HepG2 (cell line): ENCODE results near the gene RAC3. TPM values are rescaled to one million over a fixed set of nuclear protein-coding genes. Genes with fewer than 3 reads are reported as not detected.
A peak's percentile ranks its signal among the peaks of the same experiment; 100 is the strongest.

Experiments
- AHDC1 ChIP-seq: sonication (generic); formaldehyde crosslinking; IDR thresholded peaks from 2 replicates; pipeline ENCODE4 v1.5.1; 2020; ENCODE audit warnings: mild to moderate bottlenecking, missing genetic modification reagents, borderline replicate concordance
- CREB3 ChIP-seq: sonication (generic); formaldehyde crosslinking; IDR thresholded peaks from 2 replicates; pipeline ENCODE4 v1.5.0; 2020; ENCODE audit warnings: missing genetic modification reagents
- DMAP1 ChIP-seq: IDR thresholded peaks from 2 replicates; pipeline ENCODE4 v1.6.1; 2016
- ETS1 ChIP-seq: sonication (generic); formaldehyde crosslinking; IDR thresholded peaks from 2 replicates; pipeline ENCODE4 v1.4.0; 2020; ENCODE audit warnings: missing genetic modification reagents
- JARID2 ChIP-seq: sonication (generic); formaldehyde crosslinking; IDR thresholded peaks from 2 replicates; pipeline ENCODE4 v1.8.1; 2023; ENCODE audit warnings: missing genetic modification reagents, inconsistent platforms; ENCODE audit not compliant: insufficient replicate concordance
- MED1 ChIP-seq: sonication (generic); formaldehyde crosslinking; IDR thresholded peaks from 2 replicates; pipeline ENCODE4 v1.4.0; 2020; ENCODE audit warnings: missing genetic modification reagents
- MIER2 ChIP-seq: IDR thresholded peaks from 2 replicates; pipeline ENCODE4 v1.6.1; 2016; ENCODE audit warnings: missing biosample characterization, missing genetic modification reagents
- PITX1 ChIP-seq: sonication (generic); formaldehyde crosslinking; IDR thresholded peaks from 2 replicates; pipeline ENCODE4 v1.5.1; 2020; ENCODE audit warnings: mild to moderate bottlenecking, missing genetic modification reagents
- SMAD1 ChIP-seq: sonication (generic); formaldehyde crosslinking; IDR thresholded peaks from 2 replicates; pipeline ENCODE4 v1.4.0; 2020; ENCODE audit warnings: missing genetic modification reagents, low read depth, mild to moderate bottlenecking, borderline replicate concordance
- TBP ChIP-seq: sonication (generic); formaldehyde crosslinking; IDR thresholded peaks from 2 replicates; pipeline ENCODE4 v1.5.0; 2020; ENCODE audit warnings: missing genetic modification reagents
- ZC3H4 ChIP-seq: sonication (generic); formaldehyde crosslinking; IDR thresholded peaks from 2 replicates; pipeline ENCODE4 v1.4.0; 2020; ENCODE audit warnings: missing genetic modification reagents, borderline replicate concordance
- ZNF33B ChIP-seq: sonication (generic); formaldehyde crosslinking; IDR thresholded peaks from 2 replicates; pipeline ENCODE4 v1.5.1; 2020; ENCODE audit warnings: mild to moderate bottlenecking, missing genetic modification reagents
- ZSCAN25 ChIP-seq: sonication (generic); formaldehyde crosslinking; IDR thresholded peaks from 2 replicates; pipeline ENCODE4 v1.8.0; 2022; ENCODE audit warnings: mild to moderate bottlenecking, missing genetic modification reagents
- ZSCAN5A ChIP-seq: sonication (generic); formaldehyde crosslinking; IDR thresholded peaks from 2 replicates; pipeline ENCODE4 v1.8.0; 2022; ENCODE audit warnings: mild to moderate bottlenecking, missing genetic modification reagents, borderline replicate concordance
- polyA plus RNA-seq, 8 experiments: library from polyadenylated mRNA; depleted of rRNA in 3 of 8; stranded (reverse) in 7 of 8; unstranded in 1 of 8; fragments of >200 nt; fragmentation: Illumina TruSeq in 4 of 8; extraction: Trizol in 4 of 8; gene quantifications; 2 replicates each; pipeline versions ENCODE4 v1.2.1 to v1.2.3, GENCODE V29; 2011 to 2016; ENCODE audit warnings: low read depth in 4 of 8, missing spikeins in 1 of 8, mixed read lengths in 1 of 8; ENCODE audit not compliant: insufficient read depth in 1 of 8
- total RNA-seq, 5 experiments: library from RNA; depleted of rRNA; stranded (reverse); fragments of >200 nt; fragmentation: Illumina TruSeq; extraction: Trizol; gene quantifications; 2 replicates each; pipeline ENCODE4 v1.2.3, GENCODE V29; 2016; ENCODE audit warnings: low read depth in 1 of 5
- TF ChIP-seq, protein P1 (sequence below): sonication (generic); formaldehyde crosslinking; IDR thresholded peaks from 2 replicates; pipeline ENCODE4 v1.9.0; 2021; ENCODE audit warnings: missing genetic modification reagents, mild to moderate bottlenecking, borderline replicate concordance
- TF ChIP-seq, protein P2 (sequence below): sonication (generic); formaldehyde crosslinking; IDR thresholded peaks from 2 replicates; pipeline ENCODE4 v1.8.1; 2023; ENCODE audit warnings: mild to moderate bottlenecking, moderate library complexity, missing genetic modification reagents

The RAC3 gene
- total and polyA plus RNA-seq, 2 of the 13 experiments (the other 11 are each of a cell fraction or from before 2014, with no cell fraction given), result 10.5 to 21.3 TPM

GRCh38 chr17:81995463-81996231, 35.8 kb upstream of the RAC3 start (continued):
- TF ChIP-seq JARID2 (CRISPR knock-in tag), result peak; percentile 19
- TF ChIP-seq ZSCAN5A (CRISPR knock-in tag), result 0 out of 2 replicates have a peak, but pooled peaks have one; percentile 13
- TF ChIP-seq PITX1 (CRISPR knock-in tag), result no peak; the same call in 1 of the 2 replicates
- TF ChIP-seq MIER2, result no peak
- TF ChIP-seq MED1 (CRISPR knock-in tag), result peak; percentile 68
- 0 out of 2 replicates have a peak, but pooled peaks have one; percentile 22 for TF ChIP-seq AHDC1 (CRISPR knock-in tag)
- TF ChIP-seq ZNF33B (CRISPR knock-in tag), result peak; percentile 95
- peak; percentile 99 for TF ChIP-seq ZC3H4 (CRISPR knock-in tag)
- TF ChIP-seq DMAP1 (CRISPR knock-in tag), result peak; percentile 81
- TF ChIP-seq, protein P1, sequence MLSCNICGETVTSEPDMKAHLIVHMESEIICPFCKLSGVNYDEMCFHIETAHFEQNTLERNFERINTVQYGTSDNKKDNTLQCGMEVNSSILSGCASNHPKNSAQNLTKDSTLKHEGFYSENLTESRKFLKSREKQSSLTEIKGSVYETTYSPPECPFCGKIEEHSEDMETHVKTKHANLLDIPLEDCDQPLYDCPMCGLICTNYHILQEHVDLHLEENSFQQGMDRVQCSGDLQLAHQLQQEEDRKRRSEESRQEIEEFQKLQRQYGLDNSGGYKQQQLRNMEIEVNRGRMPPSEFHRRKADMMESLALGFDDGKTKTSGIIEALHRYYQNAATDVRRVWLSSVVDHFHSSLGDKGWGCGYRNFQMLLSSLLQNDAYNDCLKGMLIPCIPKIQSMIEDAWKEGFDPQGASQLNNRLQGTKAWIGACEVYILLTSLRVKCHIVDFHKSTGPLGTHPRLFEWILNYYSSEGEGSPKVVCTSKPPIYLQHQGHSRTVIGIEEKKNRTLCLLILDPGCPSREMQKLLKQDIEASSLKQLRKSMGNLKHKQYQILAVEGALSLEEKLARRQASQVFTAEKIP (CRISPR knock-in tag), result no peak
- TF ChIP-seq ETS1 (CRISPR knock-in tag), result 0 out of 2 replicates have a peak, but pooled peaks have one; percentile 0
- TF ChIP-seq, protein P2, sequence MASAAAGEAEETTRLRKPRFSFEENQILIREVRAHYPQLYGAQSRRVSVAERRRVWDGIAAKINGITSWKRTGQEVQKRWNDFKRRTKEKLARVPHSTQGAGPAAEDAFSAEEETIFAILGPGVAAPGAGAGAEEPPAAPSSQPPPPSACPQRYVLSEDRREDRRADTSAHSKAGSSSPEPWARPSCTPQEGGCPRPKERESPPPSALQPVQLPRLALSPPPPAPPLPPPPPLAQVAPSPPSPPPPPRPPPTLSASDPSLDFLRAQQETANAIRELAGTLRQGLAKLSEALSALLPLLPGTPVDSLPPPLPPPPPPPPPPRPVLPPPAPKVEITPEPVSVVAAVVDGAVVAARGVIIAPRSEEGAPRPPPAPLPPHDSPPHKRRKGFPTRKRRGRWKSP, result no peak; the same call in 1 of the 2 replicates
- TF ChIP-seq TBP, result no peak
- TF ChIP-seq SMAD1 (CRISPR knock-in tag), result peak; percentile 86; the same call in 1 of the 2 replicates
- no peak; the same call in 1 of the 2 replicates for TF ChIP-seq CREB3 (CRISPR knock-in tag)
- TF ChIP-seq ZSCAN25, result 0 out of 2 replicates have a peak, but pooled peaks have one; percentile 44
